NCI-H460 (cell line): ENCODE measurements around the gene ESPNL. TPM values are rescaled to one million over a fixed set of nuclear protein-coding genes. Genes with fewer than 3 reads are reported as not detected.
"Not testable (repeated sequence)": the region's sequence is repeated elsewhere in the genome, so short reads cannot be mapped to it uniquely, and the experiment has no call there.

Experiments used
- DNase-seq: peaks from one replicate; pipeline ENCODE4 v3.0.0-alpha.2; 2016; ENCODE audit warnings: low read depth; ENCODE audit errors: extremely low read depth
- total RNA-seq: library from RNA; depleted of rRNA; stranded (reverse); fragments of >200 nt; shearing (Covaris generic); gene quantifications from 2 replicates; pipeline ENCODE4 v1.2.3, GENCODE V29; 2014

Gene ESPNL
- total RNA-seq, 1 experiment from 2014 or later: 0.35 TPM

- DNase-seq: no peak
Observed at GRCh38 chr2:238166391-238167343, 66.5 kb downstream of the ESPNL start.

- no peak for DNase-seq
Observed at GRCh38 chr2:238167344-238167715, 67.2 kb downstream of the ESPNL start.

- DNase-seq: no peak
Observed at GRCh38 chr2:238167761-238168160, 67.6 kb downstream of the ESPNL start.

- no peak for DNase-seq
Observed at GRCh38 chr2:238168196-238169047, 68.3 kb downstream of the ESPNL start.

GRCh38 chr2:238169048-238169707 is 69.0 kb downstream of the ESPNL start:
- DNase-seq: peak; percentile 57

GRCh38 chr2:238169708-238170251 is 69.6 kb downstream of the ESPNL start:
- peak; percentile 70 for DNase-seq

- no peak for DNase-seq
Observed at GRCh38 chr2:238170386-238171071, 70.4 kb downstream of the ESPNL start.

- not testable (repeated sequence) for DNase-seq
Observed at GRCh38 chr2:238171072-238171431, 70.9 kb downstream of the ESPNL start.

- DNase-seq: no peak
Observed at GRCh38 chr2:238171575-238172187, 71.5 kb downstream of the ESPNL start.

GRCh38 chr2:238172439-238172838 is 72.3 kb downstream of the ESPNL start:
- no peak for DNase-seq

GRCh38 chr2:238173692-238174091 is 73.6 kb downstream of the ESPNL start:
- DNase-seq: no peak

GRCh38 chr2:238174291-238174690 is 74.2 kb downstream of the ESPNL start:
- no peak for DNase-seq

GRCh38 chr2:238174701-238175100 is 74.6 kb downstream of the ESPNL start:
- no peak for DNase-seq

- no peak for DNase-seq
Observed at GRCh38 chr2:238176613-238177012, 76.5 kb downstream of the ESPNL start.

GRCh38 chr2:238180554-238180953 is 80.4 kb downstream of the ESPNL start:
- no peak for DNase-seq

- DNase-seq: no peak
Observed at GRCh38 chr2:238182362-238182761, 82.2 kb downstream of the ESPNL start.
